Stomach (tissue), 9 donors: ENCODE data around the gene CRADD. TPM values are rescaled to one million over a fixed set of nuclear protein-coding genes. Genes with fewer than 3 reads are reported as not detected.

Experiments
- DNase-seq, 2 donors: peaks; one replicate each; pipeline versions ENCODE4 v3.0.0 to v3.0.0-alpha.2; 2013 to 2019
- H3K27ac ChIP-seq, 5 donors: fragments of 200-600 bp in 4 of 5; sonication (generic) in 4 of 5; one replicate each; pipeline ENCODE4 v1.5.1; 2013 to 2019; ENCODE audit warnings: mild to moderate bottlenecking in 1 of 5, moderate library complexity in 1 of 5
- H3K27me3 ChIP-seq, 3 donors: fragments of 200-600 bp; sonication (generic); one replicate each; pipeline ENCODE4 v1.5.1; 2017 to 2019; ENCODE audit warnings: mixed run types in 1 of 3
- H3K36me3 ChIP-seq, 4 donors: fragments of 200-600 bp; sonication (generic); 1 replicate in 3 of 4; 2 replicates in 1 of 4; pipeline ENCODE4 v1.5.1; 2016 to 2019
- H3K4me1 ChIP-seq, 4 donors: fragments of 200-600 bp; sonication (generic); one replicate each; pipeline ENCODE4 v1.5.1; 2016 to 2019
- H3K4me3 ChIP-seq, 4 donors: fragments of 200-600 bp; sonication (generic) in 3 of 4; one replicate each; pipeline ENCODE4 v1.5.1; 2016 to 2019; ENCODE audit warnings: mild to moderate bottlenecking in 1 of 4
- H3K9me3 ChIP-seq, 4 donors: fragments of 200-600 bp; sonication (generic); one replicate each; pipeline ENCODE4 v1.5.1; 2016 to 2019
- EP300 ChIP-seq: sonication (generic); formaldehyde crosslinking; IDR thresholded peaks from one replicate; pipeline ENCODE4 v1.6.1; 2017; ENCODE audit warnings: antibody characterized with exemption
- POLR2A ChIP-seq, 4 donors: fragments of 450-650 bp; IDR thresholded peaks; one replicate each; pipeline ENCODE4 v1.6.1; 2016; ENCODE audit warnings: antibody characterized with exemption in 4 of 4, control low read depth in 2 of 4, mild to moderate bottlenecking in 1 of 4, moderate library complexity in 1 of 4
- POLR2AphosphoS5 ChIP-seq, 3 donors: sonication (generic); formaldehyde crosslinking; IDR thresholded peaks; one replicate each; pipeline ENCODE4 v1.6.1; 2016; ENCODE audit warnings: antibody characterized with exemption in 3 of 3
- WGBS, 5 donors: extraction: QIAGEN DNeasy Blood & Tissue Kit in 3 of 5; methylation state at CpG; one replicate each; pipeline versions ENCODE4 v1.1.5 to v1.1.7; 2013 to 2018; 5-methylcytosine and 5-hydroxymethylcytosine counted together
- intact Hi-C: fragments of 100-400 bp; cut with DNase I; formaldehyde crosslinking; loops from one replicate; pipeline ENCODE4 v1.15.1; 2023; ENCODE audit warnings: low total_unique reads
- polyA plus RNA-seq, 3 donors: library from polyadenylated mRNA; stranded (reverse); fragments of 200-250 nt; gene quantifications; one replicate each; pipeline ENCODE4 v1.2.3, GENCODE V29; 2013
- total RNA-seq, 5 donors: library from RNA; depleted of rRNA; stranded (reverse); fragments of >200 nt; gene quantifications; one replicate each; pipeline versions ENCODE4 v1.1.0 to v1.2.3, GENCODE V29; 2014 to 2016
- TF ChIP-seq, protein P1 (sequence below), 7 experiments: fragments of 450-650 bp in 4 of 7; fragments of 200-600 bp in 3 of 7; sonication (generic) in 3 of 7; IDR thresholded peaks; one replicate each; pipeline ENCODE4 v1.5.1; 2016 to 2019; ENCODE audit warnings: antibody characterized with exemption in 7 of 7, control low read depth in 2 of 7, mild to moderate bottlenecking in 1 of 7
- donor health status: healthy with polysubstance abuse.
- donor health status: Bipolar disorder and iron deficiency.
- donor health status: healthy.

CRADD gene
- total and polyA plus RNA-seq, 8 donors, result 2.3 to 30.9 (median 17.1) TPM

DNA sequence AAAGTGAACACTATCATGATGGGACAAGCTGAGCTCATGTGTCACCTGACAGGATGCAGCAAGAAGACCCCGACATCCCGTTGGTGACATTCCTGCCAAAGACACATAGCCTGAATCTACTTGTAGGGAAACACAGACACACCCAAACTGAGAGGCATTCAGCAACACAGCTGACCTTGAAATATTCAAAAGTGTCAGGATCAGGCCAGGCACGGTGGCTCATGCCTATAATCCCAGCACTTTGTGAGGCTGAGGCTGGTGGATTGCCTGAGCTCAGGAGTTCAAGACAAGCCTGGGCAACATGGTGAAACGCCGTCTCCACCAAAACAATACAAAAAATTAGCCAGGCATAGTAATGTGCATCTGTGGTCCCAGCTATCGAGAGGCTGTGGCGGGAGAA, 239.2 kb downstream of the CRADD start:
- DNase-seq, result no peak
- WGBS, 5 donors, result 62 to 80% (median 73%) methylated on average over 7 of the region's 7 CpGs
- Histone ChIP-seq H3K27me3 (no peaks in the 10 kb centered on the region), H3K27ac (no peak overlapping the region), H3K36me3 (no peaks in the 10 kb centered on the region), H3K4me3 (no peak overlapping the region), H3K9me3 (no peaks in the 10 kb centered on the region), H3K4me1 (no peaks in the 10 kb centered on the region)
- intact Hi-C loops, result no loop called here
- TF ChIP-seq, protein P1, sequence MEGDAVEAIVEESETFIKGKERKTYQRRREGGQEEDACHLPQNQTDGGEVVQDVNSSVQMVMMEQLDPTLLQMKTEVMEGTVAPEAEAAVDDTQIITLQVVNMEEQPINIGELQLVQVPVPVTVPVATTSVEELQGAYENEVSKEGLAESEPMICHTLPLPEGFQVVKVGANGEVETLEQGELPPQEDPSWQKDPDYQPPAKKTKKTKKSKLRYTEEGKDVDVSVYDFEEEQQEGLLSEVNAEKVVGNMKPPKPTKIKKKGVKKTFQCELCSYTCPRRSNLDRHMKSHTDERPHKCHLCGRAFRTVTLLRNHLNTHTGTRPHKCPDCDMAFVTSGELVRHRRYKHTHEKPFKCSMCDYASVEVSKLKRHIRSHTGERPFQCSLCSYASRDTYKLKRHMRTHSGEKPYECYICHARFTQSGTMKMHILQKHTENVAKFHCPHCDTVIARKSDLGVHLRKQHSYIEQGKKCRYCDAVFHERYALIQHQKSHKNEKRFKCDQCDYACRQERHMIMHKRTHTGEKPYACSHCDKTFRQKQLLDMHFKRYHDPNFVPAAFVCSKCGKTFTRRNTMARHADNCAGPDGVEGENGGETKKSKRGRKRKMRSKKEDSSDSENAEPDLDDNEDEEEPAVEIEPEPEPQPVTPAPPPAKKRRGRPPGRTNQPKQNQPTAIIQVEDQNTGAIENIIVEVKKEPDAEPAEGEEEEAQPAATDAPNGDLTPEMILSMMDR (IDR thresholded peaks at IDR 0.05), result no peak
- TF ChIP-seq POLR2AphosphoS5 (IDR thresholded peaks at IDR 0.05), result no peak
- no peak for TF ChIP-seq EP300
- no peak for TF ChIP-seq POLR2A (IDR thresholded peaks at IDR 0.05)

DNA sequence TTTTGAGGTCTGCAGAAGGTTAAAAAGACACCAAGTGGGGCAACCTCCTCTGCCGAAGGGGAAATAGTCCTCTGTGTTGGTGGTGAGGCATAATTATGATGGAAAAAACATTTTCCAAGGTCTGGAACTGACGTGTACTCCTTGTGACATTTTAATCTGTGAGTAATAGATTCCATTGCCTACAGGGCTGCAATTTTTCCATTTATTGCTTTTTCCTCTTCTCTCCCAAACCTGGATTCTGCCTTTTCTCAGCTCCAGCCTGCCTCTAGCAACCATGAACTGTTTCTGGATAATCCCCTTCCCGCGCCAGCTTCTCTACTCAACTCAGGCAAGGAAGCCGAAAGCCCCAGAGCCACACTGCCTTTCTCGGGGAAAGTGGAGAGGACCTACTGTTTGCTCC, 241.1 kb downstream of the CRADD start:
- TF ChIP-seq POLR2A (IDR thresholded peaks at IDR 0.05) (no peak), EP300 (no peak), POLR2AphosphoS5 (IDR thresholded peaks at IDR 0.05) (no peak)
- TF ChIP-seq, protein P1 (IDR thresholded peaks at IDR 0.05), result no peak
- intact Hi-C loops, result no loop called here
- no peaks in the 10 kb centered on the region for H3K36me3 ChIP-seq
- H3K4me3 ChIP-seq, result no peak overlapping the region
- H3K4me1 ChIP-seq, result no peaks in the 10 kb centered on the region
- H3K9me3 ChIP-seq, result no peaks in the 10 kb centered on the region
- WGBS, 5 donors, result 80 to 91% (median 85%) methylated on average over 6 of the region's 6 CpGs
- no peak overlapping the region for H3K27ac ChIP-seq
- no peaks in the 10 kb centered on the region for H3K27me3 ChIP-seq
- no peak for DNase-seq

DNA sequence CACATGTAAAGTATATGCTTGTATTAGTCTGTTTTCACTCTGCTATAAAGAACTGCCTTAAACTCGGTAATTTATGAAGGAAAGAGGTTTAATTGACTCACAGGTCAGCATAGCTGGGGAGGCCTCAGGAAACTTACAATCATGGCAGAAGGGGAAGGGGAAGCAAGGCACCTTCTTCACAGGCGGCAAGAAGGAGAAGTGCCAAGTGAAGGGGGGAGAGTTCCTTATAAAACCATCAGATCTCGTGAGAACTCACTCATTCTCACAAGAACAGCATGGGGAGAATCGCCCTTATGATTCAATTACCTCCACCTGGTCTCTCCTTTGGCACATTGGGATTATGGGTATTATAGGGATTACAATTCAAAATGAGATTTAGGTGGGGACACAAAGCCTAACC, 241.7 kb downstream of the CRADD start:
- WGBS, 5 donors, result 85 to 92% (median 89%) methylated on average over 4 of the region's 4 CpGs
- H3K27ac ChIP-seq, result no peak overlapping the region

DNA sequence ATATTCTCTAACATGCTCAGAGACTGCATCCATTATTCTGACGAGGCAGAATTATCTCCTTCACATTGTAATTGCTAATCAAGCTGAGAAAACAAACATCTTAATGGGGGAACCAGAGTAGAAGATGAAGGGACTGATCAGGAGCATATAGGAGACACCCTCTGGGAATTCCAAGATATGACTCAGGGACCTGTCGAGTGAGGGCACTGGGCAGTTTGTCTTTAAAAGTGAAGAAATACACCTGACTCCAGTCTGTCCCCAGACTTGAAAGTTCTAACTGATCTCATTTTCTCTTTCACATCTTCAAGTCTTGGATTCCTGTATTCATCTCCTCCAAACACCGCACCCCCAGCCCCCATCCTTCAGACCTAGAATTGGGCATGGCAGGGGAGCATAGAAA, 244.3 kb downstream of the CRADD start:
- Histone ChIP-seq H3K27ac (no peak overlapping the region), H3K27me3 (no peaks in the 10 kb centered on the region), H3K9me3 (peaks cover 0 to 13% (median 10%) of the 10 kb centered on the region in 4 donors), H3K4me1 (no peaks in the 10 kb centered on the region), H3K4me3 (no peak overlapping the region), H3K36me3 (no peaks in the 10 kb centered on the region)
- WGBS, 5 donors, result 65 to 88% (median 75%) methylated on average over 3 of the region's 3 CpGs
- intact Hi-C loops, result no loop called here
- no peak for DNase-seq
- no peak for TF ChIP-seq POLR2A (IDR thresholded peaks at IDR 0.05)
- no peak for TF ChIP-seq EP300
- TF ChIP-seq, protein P1 (IDR thresholded peaks at IDR 0.05), result no peak
- TF ChIP-seq POLR2AphosphoS5 (IDR thresholded peaks at IDR 0.05), result no peak

More for the DNA sequence above, 241.7 kb downstream of the CRADD start:
- no peak overlapping the region for H3K4me3 ChIP-seq
- intact Hi-C loops, result no loop called here
- no peaks in the 10 kb centered on the region for H3K9me3 ChIP-seq
- DNase-seq, result no peak
- no peaks in the 10 kb centered on the region for H3K4me1 ChIP-seq
- H3K36me3 ChIP-seq, result no peaks in the 10 kb centered on the region
- H3K27me3 ChIP-seq, result no peaks in the 10 kb centered on the region
- TF ChIP-seq POLR2AphosphoS5 (IDR thresholded peaks at IDR 0.05) (no peak), EP300 (no peak), POLR2A (IDR thresholded peaks at IDR 0.05) (no peak)
- TF ChIP-seq, protein P1 (IDR thresholded peaks at IDR 0.05), result no peak
